A673 (cell line): ENCODE measurements around the gene TPM3.

Experiments
- CTCF ChIP-seq: fragments of 300-800, 200-600 bp; sonication (generic); conservative IDR thresholded peaks from 2 replicates; pipeline ENCODE4 v1.5.1; 2017; ENCODE audit warnings: low read depth, mild to moderate bottlenecking, antibody characterized with exemption, low read length, moderate library complexity, mixed read lengths
- EZH2 ChIP-seq: fragments of 200-600 bp; sonication (generic); IDR thresholded peaks from 2 replicates; pipeline ENCODE4 v1.6.1; 2017; ENCODE audit warnings: borderline replicate concordance, low read depth, mild to moderate bottlenecking, mixed read lengths, antibody characterized with exemption, low read length; ENCODE audit not compliant: poor library complexity, severe bottlenecking

GRCh38 chr1:154222918-154223317 lies 31.0 kb upstream of the TPM3 start:
- TF ChIP-seq CTCF (no peak), EZH2 (no peak)
